Measurements from ENCODE around the gene PACSIN1. TPM values are rescaled to one million over a fixed set of nuclear protein-coding genes. Genes with fewer than 3 reads are reported as not detected.

Gene PACSIN1
- total RNA-seq, 1 donor from 2014 or later, result not detected

DNA sequence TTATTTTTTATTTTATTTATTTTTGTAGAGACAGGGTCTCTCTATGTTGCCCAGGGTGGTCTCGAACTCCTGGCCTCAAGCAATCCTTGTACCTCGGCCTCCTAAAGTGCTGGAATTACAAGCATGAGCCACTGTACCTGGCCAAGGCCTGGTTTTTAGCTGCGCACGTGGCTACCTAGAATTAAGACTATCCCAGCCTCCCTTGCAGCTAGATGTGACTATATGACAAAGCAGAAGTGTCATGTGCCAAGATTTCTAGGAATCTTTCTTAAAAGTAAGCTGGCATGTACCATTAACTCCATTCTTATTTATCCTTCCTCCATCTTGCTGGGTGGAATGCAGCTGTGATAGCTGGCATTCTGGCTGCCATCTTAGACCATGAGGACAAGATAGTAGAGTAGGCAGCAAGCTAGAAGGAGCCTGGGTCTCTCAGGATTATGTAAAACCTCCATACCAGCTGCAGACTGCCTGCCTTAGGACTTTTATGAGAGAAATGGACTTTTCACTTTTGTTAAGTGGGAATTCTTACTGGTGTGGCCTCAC is 92.4 kb downstream of the PACSIN1 start:
- H3K4me3 ChIP-seq, result no peak overlapping the region
- ATAC-seq, result no peak
- no peaks in the 10 kb centered on the region for H3K4me1 ChIP-seq
- TF ChIP-seq, protein P1, sequence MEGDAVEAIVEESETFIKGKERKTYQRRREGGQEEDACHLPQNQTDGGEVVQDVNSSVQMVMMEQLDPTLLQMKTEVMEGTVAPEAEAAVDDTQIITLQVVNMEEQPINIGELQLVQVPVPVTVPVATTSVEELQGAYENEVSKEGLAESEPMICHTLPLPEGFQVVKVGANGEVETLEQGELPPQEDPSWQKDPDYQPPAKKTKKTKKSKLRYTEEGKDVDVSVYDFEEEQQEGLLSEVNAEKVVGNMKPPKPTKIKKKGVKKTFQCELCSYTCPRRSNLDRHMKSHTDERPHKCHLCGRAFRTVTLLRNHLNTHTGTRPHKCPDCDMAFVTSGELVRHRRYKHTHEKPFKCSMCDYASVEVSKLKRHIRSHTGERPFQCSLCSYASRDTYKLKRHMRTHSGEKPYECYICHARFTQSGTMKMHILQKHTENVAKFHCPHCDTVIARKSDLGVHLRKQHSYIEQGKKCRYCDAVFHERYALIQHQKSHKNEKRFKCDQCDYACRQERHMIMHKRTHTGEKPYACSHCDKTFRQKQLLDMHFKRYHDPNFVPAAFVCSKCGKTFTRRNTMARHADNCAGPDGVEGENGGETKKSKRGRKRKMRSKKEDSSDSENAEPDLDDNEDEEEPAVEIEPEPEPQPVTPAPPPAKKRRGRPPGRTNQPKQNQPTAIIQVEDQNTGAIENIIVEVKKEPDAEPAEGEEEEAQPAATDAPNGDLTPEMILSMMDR (IDR thresholded peaks at IDR 0.05), result no peak
- H3K9me3 ChIP-seq, result no peaks in the 10 kb centered on the region
- no peaks in the 10 kb centered on the region for H3K36me3 ChIP-seq
- no peak overlapping the region for H3K27ac ChIP-seq
- no peaks in the 10 kb centered on the region for H3K27me3 ChIP-seq (ENCODE audit: low read depth)
- intact Hi-C loops (cut with DNase I), result no loop called here
- DNase-seq, result no peak

- Histone ChIP-seq H3K4me1 (no peaks in the 10 kb centered on the region), H3K36me3 (no peaks in the 10 kb centered on the region), H3K27ac (no peak overlapping the region), H3K9me3 (no peaks in the 10 kb centered on the region), H3K4me3 (no peak overlapping the region), H3K27me3 (ENCODE audit: low read depth) (no peaks in the 10 kb centered on the region)
- TF ChIP-seq, protein P1 (IDR thresholded peaks at IDR 0.05), result no peak
- no peak for DNase-seq
- intact Hi-C loops (cut with DNase I), result no loop called here
- ATAC-seq, result no peak
Observed at GRCh38 chr6:34559651-34560365, 93.9 kb downstream of the PACSIN1 start.

- no peaks in the 10 kb centered on the region for H3K27me3 ChIP-seq (ENCODE audit: low read depth)
- intact Hi-C loops (cut with DNase I), result no loop called here
- no peak overlapping the region for H3K27ac ChIP-seq
- no peak overlapping the region for H3K4me3 ChIP-seq
- no peaks in the 10 kb centered on the region for H3K36me3 ChIP-seq
- ATAC-seq (no peak), DNase-seq (no peak)
- TF ChIP-seq, protein P1 (IDR thresholded peaks at IDR 0.05), result no peak
- H3K9me3 ChIP-seq, result no peaks in the 10 kb centered on the region
- H3K4me1 ChIP-seq, result no peaks in the 10 kb centered on the region
Observed at GRCh38 chr6:34560366-34561226, 94.7 kb downstream of the PACSIN1 start.

DNA sequence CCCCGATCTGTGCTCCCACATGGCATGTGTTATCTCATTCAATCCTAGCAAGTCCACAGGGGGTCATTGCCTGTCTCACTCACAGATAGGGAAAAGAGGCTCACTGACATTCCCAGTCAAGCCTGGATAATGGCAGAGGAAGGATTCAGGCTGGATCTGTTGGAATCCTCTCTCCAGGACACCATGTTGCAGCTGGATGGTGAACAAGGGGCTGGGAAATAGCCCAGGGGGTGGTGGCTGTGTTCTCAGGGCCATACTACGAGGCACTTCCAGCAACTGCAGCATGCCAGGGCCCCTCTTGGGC is 95.3 kb downstream of the PACSIN1 start:
- H3K9me3 ChIP-seq, result no peaks in the 10 kb centered on the region
- H3K27ac ChIP-seq, result no peak overlapping the region
- ATAC-seq (no peak), DNase-seq (no peak)
- no peaks in the 10 kb centered on the region for H3K4me1 ChIP-seq
- intact Hi-C loops (cut with DNase I), result no loop called here
- no peaks in the 10 kb centered on the region for H3K36me3 ChIP-seq
- H3K4me3 ChIP-seq, result no peak overlapping the region
- H3K27me3 ChIP-seq (ENCODE audit: low read depth), result no peaks in the 10 kb centered on the region
- TF ChIP-seq, protein P1 (IDR thresholded peaks at IDR 0.05), result no peak

GRCh38 chr6:34562350-34562749 is 96.5 kb downstream of the PACSIN1 start:
- ATAC-seq (no peak), DNase-seq (no peak)
- intact Hi-C loops (cut with DNase I), result no loop called here
- Histone ChIP-seq H3K4me1 (no peaks in the 10 kb centered on the region), H3K4me3 (no peak overlapping the region), H3K27me3 (ENCODE audit: low read depth) (peaks cover 1% of the 10 kb centered on the region), H3K36me3 (no peaks in the 10 kb centered on the region), H3K27ac (no peak overlapping the region), H3K9me3 (no peaks in the 10 kb centered on the region)
- TF ChIP-seq, protein P1 (IDR thresholded peaks at IDR 0.05), result no peak

Data from lower lobe of right lung (tissue), 2 donors.